ENCODE results near the gene OSBPL9. TPM values are rescaled to one million over a fixed set of nuclear protein-coding genes. Genes with fewer than 3 reads are reported as not detected.
A peak's percentile ranks its signal among the peaks of the same experiment; 100 is the strongest.

Gene OSBPL9
- total and polyA plus RNA-seq, 2 experiments from 2014 or later = 82.7 to 102 TPM

DNA sequence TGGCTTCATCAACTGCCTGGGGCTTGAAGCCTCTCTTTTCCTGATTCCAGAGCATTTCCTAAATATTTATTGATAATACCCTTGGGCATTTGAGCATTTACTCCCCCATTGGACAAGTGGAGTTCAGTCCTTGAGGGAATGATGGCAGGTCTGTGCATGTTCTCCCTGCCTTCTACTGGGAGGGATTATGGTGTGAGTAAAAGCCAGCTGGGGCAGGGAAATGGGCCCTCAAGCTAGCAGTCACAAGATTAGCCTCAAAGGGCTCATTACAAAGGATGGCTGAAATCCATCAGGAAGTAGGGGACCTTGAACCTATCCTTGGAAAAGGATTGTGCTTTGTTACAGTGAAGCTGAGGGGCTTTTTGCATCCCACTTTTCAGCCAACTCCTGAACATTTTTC, 24.2 kb upstream of the OSBPL9 start:
- TF ChIP-seq JUNB (IDR thresholded peaks at IDR 0.05; ENCODE audit: unreplicated experiment) = no peak
- TF ChIP-seq STAT1 (IDR thresholded peaks at IDR 0.05; ENCODE audit: unreplicated experiment) = no peak
- no peak for TF ChIP-seq ZNF462 (CRISPR knock-in tag; IDR thresholded peaks at IDR 0.05)
- no peak for TF ChIP-seq POLR2AphosphoS5 (IDR thresholded peaks at IDR 0.05; ENCODE audit: low read depth)
- TF ChIP-seq ZNF114 (CRISPR knock-in tag; IDR thresholded peaks at IDR 0.05) = no peak
- no peak for TF ChIP-seq NANOG (IDR thresholded peaks at IDR 0.05; ENCODE audit: borderline replicate concordance)
- no peak for TF ChIP-seq CREB1 (CRISPR knock-in tag; IDR thresholded peaks at IDR 0.05; ENCODE audit: low read depth)
- TF ChIP-seq ZNF331 (CRISPR knock-in tag; IDR thresholded peaks at IDR 0.05; ENCODE audit: low read depth) = no peak
- no peak for TF ChIP-seq ETS1 (IDR thresholded peaks at IDR 0.05)
- TF ChIP-seq EZH2phosphoT487 (IDR thresholded peaks at IDR 0.05; ENCODE audit: unreplicated experiment) = no peak
- TF ChIP-seq EZH2 (IDR thresholded peaks at IDR 0.05; ENCODE audit: low read depth, unreplicated experiment) = no peak
- TF ChIP-seq REST (IDR thresholded peaks at IDR 0.05; ENCODE audit: unreplicated experiment) = no peak
- no peaks in the 10 kb centered on the region for H4K20me1 ChIP-seq (replicated peaks; ENCODE audit: insufficient read depth)
- ATAC-seq (no peak), DNase-seq (ENCODE audit: low spot score) (no peak)
- H3K4me2 ChIP-seq = no peak overlapping the region
- no peak overlapping the region for H3K27ac ChIP-seq (ENCODE audit: low read depth)
- no peaks in the 10 kb centered on the region for H3K79me2 ChIP-seq (replicated peaks; ENCODE audit: insufficient read depth)
- H3K36me3 Mint-ChIP-seq (ENCODE audit: low read depth) = no peaks in the 10 kb centered on the region
- no peaks in the 10 kb centered on the region for H3K9me3 Mint-ChIP-seq
- no peaks in the 10 kb centered on the region for H3K36me3 ChIP-seq (ENCODE audit: insufficient read depth)
- no peak overlapping the region for H3K27ac Mint-ChIP-seq
- H3K9me2 ChIP-seq (ENCODE audit: insufficient read depth) = no peaks in the 10 kb centered on the region
- H3K4me1 ChIP-seq (ENCODE audit: insufficient read depth) = no peaks in the 10 kb centered on the region; the same call in 1 of the 2 replicates
- no peak overlapping the region for H3K4me3 ChIP-seq
- H3K27me3 ChIP-seq (ENCODE audit: insufficient read depth) = no peaks in the 10 kb centered on the region
- H3K4me1 Mint-ChIP-seq = peaks cover 3% of the 10 kb centered on the region; the same call in 1 of the 3 replicates
- no peaks in the 10 kb centered on the region for H3F3A ChIP-seq (replicated peaks; ENCODE audit: low read depth)
- H3K4me3 Mint-ChIP-seq = no peak overlapping the region
- peaks cover 6% of the 10 kb centered on the region for H3K27me3 Mint-ChIP-seq (ENCODE audit: insufficient read depth, low read depth, poor library complexity)
- H2AFZ ChIP-seq = peak overlapping the region; percentile 21; the same call in 1 of the 2 replicates
